K562 (cell line): ENCODE data around the gene SACM1L. TPM values are rescaled to one million over a fixed set of nuclear protein-coding genes. Genes with fewer than 3 reads are reported as not detected.

ENCODE experiments used
- ATAC-seq: fragments of 200-7000 bp; cut with Tn5 transposase; 3 replicates; pipeline ENCODE4 v1.9.1; 2020; ENCODE audit warnings: moderate library complexity
- BruUV-seq: library from RNA; stranded (reverse); fragments of 400-500 nt; replicated peaks from 2 replicates; lab custom pipeline; 2021; lab: Mats Ljungman, UMichigan
- CTCF ChIA-PET: fragments of 300-600 bp; formaldehyde crosslinking; extraction: SDS; loops from one replicate; lab custom pipeline; 2021; ENCODE audit warnings: low intra/inter-chr PET ratio; lab: Yijun Ruan, JAX
- POLR2A ChIA-PET: fragments of 300-600, 350-650 bp; sonication (Branson Sonifier 250); formaldehyde crosslinking; extraction: SDS; loops from one replicate; lab custom pipeline; 2021; ENCODE audit warnings: antibody characterized with exemption, inconsistent platforms; lab: Yijun Ruan, JAX
- DNase-seq, 4 experiments: peaks; one replicate each; pipeline versions ENCODE4 v3.0.0 to v3.0.0-alpha.2; 2011 to 2018; ENCODE audit warnings: low spot score in 3 of 4, mixed read lengths in 3 of 4; ENCODE audit errors: extremely low read depth in 1 of 4
- FAIRE-seq: peaks from 2 replicates; lab custom pipeline; 2011; peaks lifted over from hg19 to GRCh38; lab: Jason Lieb, UNC
- H2AFZ ChIP-seq: 2 replicates; pipeline ENCODE4 v1.6.0; 2011; ENCODE audit warnings: low read depth, low read length, control low read depth, inconsistent platforms
- H3K27ac ChIP-seq: fragments of 200-600 bp; 3 replicates; pipeline ENCODE4 v1.8.0; 2011; ENCODE audit warnings: low read depth, mild to moderate bottlenecking, control low read depth, inconsistent platforms, low read length, moderate library complexity, mixed read lengths; ENCODE audit errors: extremely low read depth
- H3K27me3 ChIP-seq, 2 experiments: fragments of 300-600 bp in 1 of 2; 2 replicates in 1 of 2; 3 replicates in 1 of 2; pipeline versions ENCODE4 v1.6.0 to v1.8.0; 2011; ENCODE audit warnings: inconsistent platforms in 2 of 2, low read length in 2 of 2, mild to moderate bottlenecking in 1 of 2, mixed read lengths in 1 of 2, moderate library complexity in 1 of 2; ENCODE audit not compliant: control insufficient read depth in 2 of 2, insufficient read depth in 2 of 2
- H3K36me3 ChIP-seq: fragments of 300-600 bp; 3 replicates; pipeline ENCODE4 v1.8.0; 2011; ENCODE audit warnings: mild to moderate bottlenecking, low read length, inconsistent platforms; ENCODE audit not compliant: control insufficient read depth, insufficient read depth
- H3K4me1 ChIP-seq, 2 experiments: fragments of 200-600 bp in 1 of 2; replicated peaks in 1 of 2; 2 replicates in 1 of 2; 3 replicates in 1 of 2; pipeline versions ENCODE4 v1.5.1 to v1.8.0; 2011; ENCODE audit warnings: inconsistent platforms in 2 of 2, low read length in 2 of 2, mild to moderate bottlenecking in 1 of 2, mixed read lengths in 1 of 2, moderate library complexity in 1 of 2; ENCODE audit not compliant: control insufficient read depth in 2 of 2, insufficient read depth in 2 of 2
- H3K4me2 ChIP-seq: 2 replicates; pipeline ENCODE4 v1.6.1; 2011; ENCODE audit warnings: low read length, control low read depth, inconsistent platforms, mixed read lengths; ENCODE audit not compliant: insufficient read depth
- H3K4me3 ChIP-seq: fragments of 200-600 bp; sonication (generic), shearing (Covaris generic); 2 replicates; pipeline ENCODE4 v1.5.1; 2016; ENCODE audit warnings: control low read depth, inconsistent platforms
- H3K79me2 ChIP-seq: fragments of 200-600 bp; 3 replicates; pipeline ENCODE4 v1.8.0; 2011; ENCODE audit warnings: low read length, inconsistent platforms; ENCODE audit not compliant: control insufficient read depth, insufficient read depth
- H3K9ac ChIP-seq, 2 experiments: 2 replicates each; pipeline versions ENCODE4 v1.6.0 to v1.6.1; 2011; ENCODE audit warnings: low read depth in 2 of 2, low read length in 2 of 2, control low read depth in 1 of 2, inconsistent platforms in 1 of 2, mild to moderate bottlenecking in 1 of 2, mixed read lengths in 1 of 2; ENCODE audit not compliant: insufficient read depth in 1 of 2
- H3K9me1 ChIP-seq: one replicate; pipeline ENCODE4 v1.6.0; 2011; ENCODE audit warnings: inconsistent platforms, mild to moderate bottlenecking, low read length, moderate library complexity; ENCODE audit not compliant: control insufficient read depth, insufficient read depth
- H3K9me3 ChIP-seq: replicated peaks from 2 replicates; pipeline ENCODE4 v1.5.1; 2011; ENCODE audit warnings: low read depth, low read length, inconsistent platforms; ENCODE audit not compliant: control insufficient read depth, insufficient read depth
- H4K20me1 ChIP-seq: replicated peaks from 2 replicates; pipeline ENCODE4 v1.6.1; 2011; ENCODE audit warnings: low read length, inconsistent platforms, mixed read lengths; ENCODE audit not compliant: control insufficient read depth, insufficient read depth
- RAD21 ChIP-seq, 2 experiments: fragments of 250-450 bp in 1 of 2; fragments of 450-650 bp in 1 of 2; sonication (Bioruptor Pico) in 1 of 2; formaldehyde crosslinking in 1 of 2; IDR thresholded peaks in 1 of 2; conservative IDR thresholded peaks in 1 of 2; 2 replicates each; pipeline versions ENCODE4 v1.4.0 to v1.8.0; 2020 to 2022; ENCODE audit warnings: mild to moderate bottlenecking in 2 of 2, moderate library complexity in 1 of 2
- TCF3 ChIP-seq: sonication (generic); formaldehyde crosslinking; IDR thresholded peaks from 2 replicates; pipeline ENCODE4 v1.4.0; 2020; ENCODE audit warnings: mild to moderate bottlenecking, missing genetic modification reagents
- TRIM24 ChIP-seq, 2 experiments: fragments of 450-650 bp; IDR thresholded peaks; 2 replicates each; pipeline ENCODE4 v1.6.1; 2016
- ZMIZ1 ChIP-seq, 2 experiments: fragments of 150-350 bp in 1 of 2; IDR thresholded peaks; 2 replicates each; pipeline ENCODE4 v1.6.1; 2012 to 2016; ENCODE audit warnings: low read depth in 2 of 2, low read length in 2 of 2, mild to moderate bottlenecking in 1 of 2, moderate library complexity in 1 of 2
- WGBS: fragments of 100-300 bp; shearing (Covaris generic); methylation state at CpG from one replicate; pipeline ENCODE4 v1.1.6; 2016; ENCODE audit warnings: low coverage, mixed read lengths; ENCODE audit not compliant: insufficient coverage; ENCODE audit errors: missing lambda C conversion rate; 5-methylcytosine and 5-hydroxymethylcytosine counted together
- in situ Hi-C: fragments of 300-500 bp; cut with MboI; formaldehyde crosslinking; loops from 4 replicates; pipeline ENCODE4 v1.15.0; 2018; ENCODE audit warnings: inconsistent platforms, mixed read lengths
- intact Hi-C: fragments of 100-400 bp; cut with micrococcal nuclease; formaldehyde crosslinking; loops from 2 replicates; pipeline ENCODE4 v1.14.2; 2022
- polyA plus RNA-seq, 8 experiments: library from polyadenylated mRNA; depleted of rRNA in 4 of 8; stranded (reverse) in 5 of 8; unstranded in 3 of 8; fragments of >200 nt; fragmentation: Nextera tagmentation in 2 of 8; fragmentation: Illumina TruSeq in 1 of 8; extraction: Ambion mirVana in 2 of 8; extraction: Trizol in 1 of 8; gene quantifications; 2 replicates each; pipeline versions ENCODE4 v1.2.1 to v1.2.3, GENCODE V29; 2011 to 2014; ENCODE audit warnings: inconsistent platforms in 1 of 8, missing spikeins in 1 of 8
- total RNA-seq, 7 experiments: library from RNA; depleted of rRNA in 6 of 7; stranded (reverse); fragments of >200 nt in 6 of 7; fragmentation: Illumina TruSeq in 2 of 7; extraction: Trizol in 2 of 7; gene quantifications; 2 replicates each; pipeline versions ENCODE4 v1.2.1 to v1.2.3, GENCODE V29; 2011 to 2021; ENCODE audit warnings: low replicate concordance in 1 of 7

Gene SACM1L
- total and polyA plus RNA-seq, 9 of the 15 experiments (the other 6 are each of a cell fraction or from before 2014, with no cell fraction given): 25.7 to 67.2 (median 40.3) TPM

- no peaks in the 10 kb centered on the region for H4K20me1 ChIP-seq
- H3K9ac ChIP-seq: no peak overlapping the region
- no peaks in the 10 kb centered on the region for H3K9me1 ChIP-seq
- under 1% methylated on average over 9 of the region's 9 CpGs for WGBS
- no peak overlapping the region for H3K4me2 ChIP-seq
- ChIA-PET CTCF (no interaction called here), POLR2A (interaction anchor here (1.2 kb wide), 1 partner anchor 9 kb away, joined by 3 read pairs; no protein-coding TSS in a partner anchor)
- no TSS peak for BruUV-seq
- H3K27me3 ChIP-seq: peaks cover 49 to 59% of the 10 kb centered on the region in 2 experiments
- H3K27ac ChIP-seq: no peak overlapping the region
- TF ChIP-seq TRIM24 (IDR thresholded peaks at IDR 0.05): no peak
- TF ChIP-seq RAD21 (CRISPR knock-in tag; conservative IDR thresholded peaks at IDR 0.05 in 1 of 2, IDR thresholded peaks at IDR 0.05 in 1 of 2): peak in 1 of 2 experiments; percentile 39; a peak in 1 of 4 replicates
- no peak for TF ChIP-seq TCF3
- TF ChIP-seq ZMIZ1 (IDR thresholded peaks at IDR 0.05; ENCODE audit: low read depth in 2 of 2, low read length in 2 of 2): no peak
- peaks cover 0 to 10% of the 10 kb centered on the region in 2 experiments; a peak in 2 of 5 replicates for H3K4me1 ChIP-seq
- no peaks in the 10 kb centered on the region for H3K79me2 ChIP-seq
- ATAC-seq: no peak
- H3K4me3 ChIP-seq: no peak overlapping the region
- 0 out of 2 replicates have a peak, but pooled peaks cover 2% of the 10 kb centered on the region for H3K9me3 ChIP-seq
- FAIRE-seq: no peak
- no peak for DNase-seq
- in situ Hi-C loops: no loop called here
- no peaks in the 10 kb centered on the region for H3K36me3 ChIP-seq
- intact Hi-C loops: no loop called here
- H2AFZ ChIP-seq: no peak overlapping the region
Observed at GRCh38 chr3:45793482-45794176, 104.4 kb downstream of the SACM1L start.
